Adrenal gland (tissue), 5 donors: ENCODE data around the gene FKRP.
A peak's percentile ranks its signal among the peaks of the same experiment; 100 is the strongest.

Experiments used
- POLR2A ChIP-seq, 2 donors: fragments of 450-650 bp; IDR thresholded peaks; one replicate each; pipeline ENCODE4 v1.6.1; 2017; ENCODE audit warnings: antibody characterized with exemption in 2 of 2, mild to moderate bottlenecking in 2 of 2, moderate library complexity in 1 of 2
- TF ChIP-seq, protein P1 (sequence below), 6 experiments: fragments of 450-650 bp in 4 of 6; fragments of 200-600 bp in 2 of 6; sonication (generic) in 1 of 6; IDR thresholded peaks; 1 replicate in 5 of 6; 2 replicates in 1 of 6; pipeline versions ENCODE4 v1.5.1 to v1.8.0; 2016 to 2021; ENCODE audit warnings: antibody characterized with exemption in 6 of 6, mild to moderate bottlenecking in 2 of 6, moderate library complexity in 1 of 6
- donor health status: DM: no; HTN: no; CAD: no.

DNA sequence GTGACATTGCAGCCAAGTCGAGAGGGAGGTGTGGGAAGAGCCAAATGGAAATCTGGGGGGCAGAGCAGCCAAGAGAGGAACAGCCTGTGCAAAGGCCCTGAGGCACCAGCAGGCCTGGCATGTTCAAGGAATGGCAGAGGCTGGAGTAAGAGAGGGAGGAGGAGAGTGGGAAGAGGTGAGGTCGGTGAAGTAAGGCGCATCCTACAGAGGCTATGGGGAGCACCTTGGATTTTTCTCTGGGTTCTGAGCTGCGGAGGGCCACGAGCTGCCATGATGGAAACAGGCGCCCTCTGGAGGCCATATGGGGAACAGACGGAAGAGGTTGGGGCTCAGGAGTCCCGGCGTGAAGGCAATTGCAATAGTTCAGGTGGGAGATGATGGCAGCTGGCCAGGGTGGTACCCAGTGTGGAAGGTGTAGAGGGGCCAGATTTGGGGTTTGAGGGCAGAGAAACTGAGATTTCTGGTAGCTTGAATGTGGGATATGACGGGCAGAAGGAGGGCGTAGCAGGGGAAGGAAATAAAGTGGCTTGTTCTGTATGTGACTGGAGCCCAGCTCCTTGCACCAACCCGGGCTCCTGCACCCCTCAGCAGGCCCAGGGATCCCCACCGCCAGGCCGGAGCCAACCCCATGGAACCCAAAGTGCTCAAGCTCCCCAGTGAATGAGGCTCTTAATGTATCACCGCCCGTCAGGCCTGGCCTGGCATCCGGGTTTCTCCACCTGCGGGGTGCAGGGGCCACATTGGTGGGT is 20.9 kb downstream of the FKRP start:
- no peak for TF ChIP-seq POLR2A (IDR thresholded peaks at IDR 0.05)
- TF ChIP-seq, protein P1, sequence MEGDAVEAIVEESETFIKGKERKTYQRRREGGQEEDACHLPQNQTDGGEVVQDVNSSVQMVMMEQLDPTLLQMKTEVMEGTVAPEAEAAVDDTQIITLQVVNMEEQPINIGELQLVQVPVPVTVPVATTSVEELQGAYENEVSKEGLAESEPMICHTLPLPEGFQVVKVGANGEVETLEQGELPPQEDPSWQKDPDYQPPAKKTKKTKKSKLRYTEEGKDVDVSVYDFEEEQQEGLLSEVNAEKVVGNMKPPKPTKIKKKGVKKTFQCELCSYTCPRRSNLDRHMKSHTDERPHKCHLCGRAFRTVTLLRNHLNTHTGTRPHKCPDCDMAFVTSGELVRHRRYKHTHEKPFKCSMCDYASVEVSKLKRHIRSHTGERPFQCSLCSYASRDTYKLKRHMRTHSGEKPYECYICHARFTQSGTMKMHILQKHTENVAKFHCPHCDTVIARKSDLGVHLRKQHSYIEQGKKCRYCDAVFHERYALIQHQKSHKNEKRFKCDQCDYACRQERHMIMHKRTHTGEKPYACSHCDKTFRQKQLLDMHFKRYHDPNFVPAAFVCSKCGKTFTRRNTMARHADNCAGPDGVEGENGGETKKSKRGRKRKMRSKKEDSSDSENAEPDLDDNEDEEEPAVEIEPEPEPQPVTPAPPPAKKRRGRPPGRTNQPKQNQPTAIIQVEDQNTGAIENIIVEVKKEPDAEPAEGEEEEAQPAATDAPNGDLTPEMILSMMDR (IDR thresholded peaks at IDR 0.05), result peak; percentile 41 to 66 (median 62)
